Activated B cell treated with CpG ODN at 0.5 μM for 24 hours (primary cell): ENCODE results near the gene DYRK1A. TPM values are rescaled to one million over a fixed set of nuclear protein-coding genes. Genes with fewer than 3 reads are reported as not detected.

Experiments
- ATAC-seq: fragments of 200-7000 bp; cut with Tn5 transposase; one replicate; pipeline ENCODE4 v1.10.0; 2021; ENCODE audit warnings: low read depth, mild to moderate bottlenecking, moderate library complexity
- CTCF ChIA-PET: fragments of 350-600 bp; sonication (Branson Sonifier 250); formaldehyde crosslinking; loops from one replicate; lab custom pipeline; 2021; ENCODE audit warnings: antibody characterized with exemption; lab: Charles Lee
- POLR2A ChIA-PET: fragments of 350-600 bp; sonication (Branson Sonifier 250); formaldehyde crosslinking; loops from one replicate; lab custom pipeline; 2021; ENCODE audit warnings: antibody characterized with exemption; lab: Charles Lee
- DNase-seq: peaks from one replicate; pipeline ENCODE4 v3.0.0; 2022
- H3K27ac Mint-ChIP-seq: one replicate; pipeline ENCODE4 v1.8.0; 2020; ENCODE audit warnings: mixed read lengths
- H3K27me3 Mint-ChIP-seq: one replicate; pipeline ENCODE4 v1.8.0; 2021; ENCODE audit warnings: mixed read lengths
- H3K36me3 Mint-ChIP-seq: one replicate; pipeline ENCODE4 v1.8.0; 2021; ENCODE audit warnings: low read depth, mixed read lengths
- H3K4me1 Mint-ChIP-seq: one replicate; pipeline ENCODE4 v1.8.0; 2021; ENCODE audit warnings: mixed read lengths
- H3K4me3 Mint-ChIP-seq: one replicate; pipeline ENCODE4 v1.8.0; 2020; ENCODE audit warnings: mild to moderate bottlenecking, mixed read lengths
- H3K9me3 Mint-ChIP-seq: one replicate; pipeline ENCODE4 v1.8.0; 2020; ENCODE audit warnings: mixed read lengths
- intact Hi-C: fragments of 100-400 bp; cut with micrococcal nuclease; formaldehyde crosslinking; loops from one replicate; pipeline ENCODE4 v1.15.1; 2024
- total RNA-seq: library from RNA; stranded (reverse); gene quantifications from 2 replicates; pipeline ENCODE4 v1.2.3, GENCODE V29; 2022
- TF ChIP-seq, protein P1 (sequence below): fragments of 200-600 bp; IDR thresholded peaks from one replicate; pipeline ENCODE4 v1.8.0; 2022; ENCODE audit warnings: antibody characterized with exemption, mild to moderate bottlenecking

DYRK1A gene
- total RNA-seq, 1 donor from 2014 or later, result 99.9 TPM

DNA sequence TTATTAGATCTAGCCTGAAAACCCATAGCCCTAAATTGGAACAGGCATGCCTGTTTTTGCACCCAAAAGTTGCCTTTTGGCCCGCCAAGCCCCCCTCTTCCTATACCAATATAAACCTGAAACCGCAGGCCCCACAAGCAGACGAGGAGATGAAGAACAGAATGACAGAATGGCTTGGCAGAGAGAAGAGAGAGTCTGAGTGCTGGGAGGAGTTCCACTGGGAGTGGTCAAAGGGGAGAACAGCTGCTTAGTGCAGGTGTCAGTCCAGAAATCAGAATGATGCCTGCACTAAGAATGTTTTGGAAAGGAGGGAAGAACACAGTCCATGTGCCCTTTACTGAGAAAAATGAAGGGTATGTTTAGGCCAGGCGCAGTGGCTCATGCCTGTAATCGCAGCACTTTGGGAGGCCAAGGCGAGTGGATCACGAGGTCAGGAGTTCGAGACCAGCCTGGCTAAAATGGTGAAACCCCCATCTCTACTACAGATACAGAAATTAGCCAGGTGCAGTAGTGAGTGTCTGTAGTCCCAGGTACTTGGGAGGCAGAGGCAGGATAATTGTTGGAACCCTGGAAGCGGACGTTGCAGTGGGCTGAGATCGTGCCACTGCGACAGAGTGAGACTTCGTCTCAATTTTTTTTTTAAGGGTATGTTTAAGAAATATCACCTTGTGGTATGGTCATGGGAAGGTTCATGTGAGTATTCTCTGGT, 9.4 kb downstream of the DYRK1A start:
- ChIA-PET POLR2A (interaction anchor here (1.0 to 1.4 kb wide), 3 partner anchors 8 to 11 kb away, joined by 3 to 5 read pairs (median 3); partner anchors contain the start of gene DYRK1A), CTCF (no interaction called here)
- Mint-ChIP-seq H3K9me3 (no peaks in the 10 kb centered on the region), H3K4me3 (no peak overlapping the region), H3K27me3 (no peaks in the 10 kb centered on the region), H3K4me1 (peaks cover 87% of the 10 kb centered on the region), H3K36me3 (peaks cover 5% of the 10 kb centered on the region), H3K27ac (no peak overlapping the region)
- TF ChIP-seq, protein P1, sequence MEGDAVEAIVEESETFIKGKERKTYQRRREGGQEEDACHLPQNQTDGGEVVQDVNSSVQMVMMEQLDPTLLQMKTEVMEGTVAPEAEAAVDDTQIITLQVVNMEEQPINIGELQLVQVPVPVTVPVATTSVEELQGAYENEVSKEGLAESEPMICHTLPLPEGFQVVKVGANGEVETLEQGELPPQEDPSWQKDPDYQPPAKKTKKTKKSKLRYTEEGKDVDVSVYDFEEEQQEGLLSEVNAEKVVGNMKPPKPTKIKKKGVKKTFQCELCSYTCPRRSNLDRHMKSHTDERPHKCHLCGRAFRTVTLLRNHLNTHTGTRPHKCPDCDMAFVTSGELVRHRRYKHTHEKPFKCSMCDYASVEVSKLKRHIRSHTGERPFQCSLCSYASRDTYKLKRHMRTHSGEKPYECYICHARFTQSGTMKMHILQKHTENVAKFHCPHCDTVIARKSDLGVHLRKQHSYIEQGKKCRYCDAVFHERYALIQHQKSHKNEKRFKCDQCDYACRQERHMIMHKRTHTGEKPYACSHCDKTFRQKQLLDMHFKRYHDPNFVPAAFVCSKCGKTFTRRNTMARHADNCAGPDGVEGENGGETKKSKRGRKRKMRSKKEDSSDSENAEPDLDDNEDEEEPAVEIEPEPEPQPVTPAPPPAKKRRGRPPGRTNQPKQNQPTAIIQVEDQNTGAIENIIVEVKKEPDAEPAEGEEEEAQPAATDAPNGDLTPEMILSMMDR, result no peak
- DNase-seq (no peak), ATAC-seq (no peak)
- intact Hi-C loops, result no loop called here

DNA sequence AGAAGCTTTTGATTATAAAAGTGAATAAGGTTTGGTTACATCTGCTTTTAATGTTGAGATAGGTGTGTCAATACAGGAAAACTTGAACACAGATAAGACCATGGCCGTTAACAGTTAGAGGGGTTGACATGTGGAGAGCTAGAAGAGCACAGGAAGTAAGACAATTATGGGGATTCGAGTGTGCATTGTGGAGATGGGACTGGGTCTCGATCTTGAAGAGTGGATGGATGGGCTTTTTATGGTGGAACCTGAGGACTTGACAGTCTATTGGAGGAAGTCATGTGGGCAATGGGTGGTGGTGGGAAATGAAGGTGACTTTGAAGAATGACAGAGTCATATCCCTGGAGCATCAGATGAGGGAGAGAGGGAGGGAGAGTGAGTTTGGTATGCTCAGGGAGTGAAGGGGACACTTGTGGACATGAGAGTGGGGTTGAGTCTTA, 12.1 kb downstream of the DYRK1A start:
- peaks cover 7% of the 10 kb centered on the region for H3K36me3 Mint-ChIP-seq
- POLR2A ChIA-PET, result no interaction called here
- no peaks in the 10 kb centered on the region for H3K27me3 Mint-ChIP-seq
- DNase-seq, result no peak
- no peak overlapping the region for H3K4me3 Mint-ChIP-seq
- peaks cover 3% of the 10 kb centered on the region for H3K9me3 Mint-ChIP-seq
- CTCF ChIA-PET, result no interaction called here
- TF ChIP-seq, protein P1, result no peak
- H3K27ac Mint-ChIP-seq, result no peak overlapping the region
- ATAC-seq, result no peak
- peaks cover 83% of the 10 kb centered on the region for H3K4me1 Mint-ChIP-seq
- intact Hi-C loops, result no loop called here

DNA sequence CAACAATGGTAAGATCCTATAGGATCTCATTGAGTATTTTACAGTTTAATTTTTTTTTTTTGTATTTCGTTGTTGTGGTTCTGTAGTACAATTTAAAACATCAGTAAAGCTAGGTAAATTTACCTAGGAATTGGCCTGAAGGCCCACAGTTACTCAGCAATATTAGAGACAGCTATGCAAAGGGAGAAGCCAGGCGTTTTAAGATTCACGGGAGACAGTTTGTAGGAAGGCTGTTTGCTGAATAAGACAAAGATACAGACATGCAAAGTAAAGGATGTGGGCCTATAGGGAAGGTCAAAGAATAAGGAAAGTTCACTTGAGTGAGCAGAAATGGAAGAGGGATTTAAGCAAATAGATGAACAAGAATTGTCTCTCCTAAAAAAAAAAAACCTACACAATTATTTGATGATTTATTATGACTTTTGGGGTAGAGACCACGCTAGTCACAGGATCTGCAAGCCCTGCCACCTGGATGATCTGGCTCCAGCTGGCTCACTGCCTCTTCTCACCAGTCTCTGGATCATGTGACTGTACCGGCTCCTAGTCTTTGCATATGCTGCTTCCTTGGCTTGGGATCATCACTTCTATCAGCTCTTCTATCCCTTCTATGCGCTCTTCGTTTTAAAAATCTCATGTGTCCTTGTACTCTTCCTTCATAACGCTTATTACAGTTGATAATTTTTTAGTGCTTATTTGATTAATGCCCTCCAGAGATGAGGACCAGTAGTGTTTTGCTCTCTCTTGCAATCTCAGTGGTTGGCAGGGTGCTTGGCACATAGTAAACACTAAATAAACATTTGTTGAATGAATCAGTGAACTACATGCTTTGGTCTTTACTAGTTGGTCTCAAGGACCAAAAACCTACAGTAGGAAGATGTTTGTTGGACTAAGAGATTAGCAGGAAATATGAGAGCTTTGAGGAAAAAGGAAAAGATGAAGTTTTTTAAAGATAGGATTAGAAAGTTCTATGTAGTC, 14.1 kb downstream of the DYRK1A start:
- H3K4me3 Mint-ChIP-seq, result no peak overlapping the region
- TF ChIP-seq, protein P1, result no peak
- H3K4me1 Mint-ChIP-seq, result peaks cover 88% of the 10 kb centered on the region
- no peak for DNase-seq
- H3K27ac Mint-ChIP-seq, result no peak overlapping the region
- peaks cover 6% of the 10 kb centered on the region for H3K9me3 Mint-ChIP-seq
- no peak for ATAC-seq
- peaks cover 7% of the 10 kb centered on the region for H3K36me3 Mint-ChIP-seq
- H3K27me3 Mint-ChIP-seq, result no peaks in the 10 kb centered on the region
- intact Hi-C loops, result loop anchor here (2.0 kb wide), 1 partner anchor 14 kb away; no protein-coding TSS in a partner anchor
- POLR2A ChIA-PET, result interaction anchor here (0.9 to 1.5 kb wide), 2 partner anchors 14 to 113 kb away, joined by 3 to 4 read pairs; partner anchors contain the start of gene DYRK1A
- CTCF ChIA-PET, result no interaction called here

DNA sequence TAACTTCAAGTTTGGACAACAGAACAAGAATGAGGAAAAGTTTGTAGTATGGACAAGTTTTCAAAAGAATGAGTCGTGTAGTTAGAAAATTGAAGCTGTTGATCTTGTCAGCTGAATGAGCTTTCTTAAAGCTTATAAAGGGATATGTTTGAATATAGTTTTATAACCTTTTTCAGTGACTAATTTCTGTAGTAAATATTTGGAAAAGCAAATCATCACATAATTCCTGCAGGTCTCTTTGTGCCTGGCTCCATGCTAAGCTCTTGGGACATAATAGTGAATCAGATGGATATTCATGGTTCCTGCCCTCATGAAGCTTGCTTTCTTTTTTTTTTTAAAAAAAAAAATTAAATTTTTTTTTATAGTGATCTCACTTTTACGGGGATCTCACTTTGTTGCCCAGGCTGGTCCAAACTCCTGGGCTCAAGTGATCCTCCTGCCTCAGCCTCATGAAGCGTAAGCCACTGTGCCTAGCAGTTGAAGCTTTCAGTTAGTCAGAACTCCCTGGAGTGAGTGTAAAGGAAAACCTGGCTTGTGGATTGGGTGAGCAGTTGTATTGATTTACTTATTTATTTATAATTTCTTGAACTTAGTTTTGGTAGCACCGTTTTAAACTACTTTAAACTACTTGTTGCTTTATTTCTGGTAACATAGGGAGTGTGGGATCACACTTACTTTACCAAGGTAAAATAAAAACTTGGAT, 15.5 kb downstream of the DYRK1A start:
- Mint-ChIP-seq H3K4me1 (peaks cover 90% of the 10 kb centered on the region), H3K4me3 (no peak overlapping the region), H3K9me3 (peaks cover 6% of the 10 kb centered on the region), H3K27ac (no peak overlapping the region), H3K27me3 (no peaks in the 10 kb centered on the region), H3K36me3 (peaks cover 4% of the 10 kb centered on the region)
- ChIA-PET POLR2A (interaction anchor here (0.9 to 1.6 kb wide), 4 partner anchors 12 to 115 kb away, joined by 3 to 5 read pairs (median 4); partner anchors contain the start of gene DYRK1A), CTCF (no interaction called here)
- intact Hi-C loops, result loop anchor here (2.0 kb wide), 1 partner anchor 13 kb away; no protein-coding TSS in a partner anchor
- DNase-seq (no peak), ATAC-seq (no peak)
- TF ChIP-seq, protein P1, result no peak
